HG03457 (cell line): ENCODE data around the gene GTF2A1L.
"Not testable (repeated sequence)": the region's sequence is repeated elsewhere in the genome, so short reads cannot be mapped to it uniquely, and the experiment has no call there.

ENCODE experiments used
- ATAC-seq: cut with Tn5 transposase; IDR thresholded peaks from one replicate; pipeline ENCODE4 v1.9.1; 2021; ENCODE audit warnings: moderate number of reproducible peaks; ENCODE audit not compliant: unreplicated experiment

GTF2A1L gene

GRCh38 chr2:48695991-48696390 lies 78.3 kb downstream of the GTF2A1L start:
- ATAC-seq = no peak

- ATAC-seq = no peak
Observed at GRCh38 chr2:48696881-48697280, 79.2 kb downstream of the GTF2A1L start.

- no peak for ATAC-seq
Observed at GRCh38 chr2:48699348-48699930, 81.8 kb downstream of the GTF2A1L start.

- not testable (repeated sequence) for ATAC-seq
Observed at GRCh38 chr2:48703621-48704020, 86.0 kb downstream of the GTF2A1L start.

GRCh38 chr2:48707466-48707865 lies 89.8 kb downstream of the GTF2A1L start:
- ATAC-seq = no peak

- no peak for ATAC-seq
Observed at GRCh38 chr2:48709096-48710034, 91.7 kb downstream of the GTF2A1L start.

- no peak for ATAC-seq
Observed at GRCh38 chr2:48711343-48711742, 93.7 kb downstream of the GTF2A1L start.

GRCh38 chr2:48712151-48712550 lies 94.5 kb downstream of the GTF2A1L start:
- ATAC-seq = no peak

GRCh38 chr2:48713647-48714046 lies 96.0 kb downstream of the GTF2A1L start:
- no peak for ATAC-seq

GRCh38 chr2:48714245-48714644 lies 96.6 kb downstream of the GTF2A1L start:
- no peak for ATAC-seq

GRCh38 chr2:48715042-48715899 lies 97.6 kb downstream of the GTF2A1L start:
- ATAC-seq = no peak

GRCh38 chr2:48715956-48716355 lies 98.3 kb downstream of the GTF2A1L start:
- no peak for ATAC-seq

GRCh38 chr2:48717846-48718245 lies 100.2 kb downstream of the GTF2A1L start:
- no peak for ATAC-seq

GRCh38 chr2:48719480-48720177 lies 102.0 kb downstream of the GTF2A1L start:
- no peak for ATAC-seq

GRCh38 chr2:48721158-48721557 lies 103.5 kb downstream of the GTF2A1L start:
- no peak for ATAC-seq

- no peak for ATAC-seq
Observed at GRCh38 chr2:48722391-48722790, 104.7 kb downstream of the GTF2A1L start.

GRCh38 chr2:48723129-48723528 lies 105.5 kb downstream of the GTF2A1L start:
- ATAC-seq = no peak

- ATAC-seq = no peak
Observed at GRCh38 chr2:48724278-48724677, 106.6 kb downstream of the GTF2A1L start.

- no peak for ATAC-seq
Observed at GRCh38 chr2:48725696-48726494, 108.2 kb downstream of the GTF2A1L start.

GRCh38 chr2:48727560-48727959 lies 109.9 kb downstream of the GTF2A1L start:
- ATAC-seq = no peak
